GM13976 (cell line): ENCODE measurements around the gene EGFL6.

Source experiments
- DNase-seq: peaks from one replicate; pipeline ENCODE4 v3.0.0; 2012; ENCODE audit warnings: low spot score
- in situ Hi-C: fragments of 300-500 bp; cut with MboI; formaldehyde crosslinking; loops from one replicate; pipeline ENCODE4 v1.12.0; 2022; ENCODE audit warnings: low sequenced_read_pairs, mixed read lengths, inconsistent platforms; ENCODE audit not compliant: unreplicated experiment
- TF ChIP-seq, protein P1 (sequence below): IDR thresholded peaks from 2 replicates; pipeline ENCODE4 v1.5.1; 2012; ENCODE audit warnings: borderline replicate concordance, mild to moderate bottlenecking; ENCODE audit not compliant: insufficient read depth; ENCODE audit errors: extremely low read depth, missing control alignments, control extremely low read depth

EGFL6 gene

DNA sequence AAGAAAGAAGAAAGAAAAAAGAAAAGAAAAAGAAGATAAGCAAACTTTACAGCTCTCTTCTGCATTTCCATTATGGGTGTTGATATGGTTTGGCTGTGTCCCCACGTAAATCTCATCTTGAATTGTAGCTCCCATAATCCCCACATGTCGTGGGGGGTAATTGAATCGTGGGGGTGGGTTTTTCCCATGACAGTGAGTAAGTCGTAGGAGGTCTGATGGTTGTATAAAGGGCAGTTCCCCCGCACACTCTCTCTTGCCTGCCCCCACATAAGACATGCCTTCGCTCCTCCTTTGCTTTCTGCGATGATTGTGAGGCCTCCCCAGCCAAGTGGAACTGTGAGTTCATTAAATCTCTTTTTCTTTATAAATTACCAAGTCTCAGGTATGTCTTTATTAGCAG, 112.2 kb downstream of the EGFL6 start:
- no peak for DNase-seq
- TF ChIP-seq, protein P1, sequence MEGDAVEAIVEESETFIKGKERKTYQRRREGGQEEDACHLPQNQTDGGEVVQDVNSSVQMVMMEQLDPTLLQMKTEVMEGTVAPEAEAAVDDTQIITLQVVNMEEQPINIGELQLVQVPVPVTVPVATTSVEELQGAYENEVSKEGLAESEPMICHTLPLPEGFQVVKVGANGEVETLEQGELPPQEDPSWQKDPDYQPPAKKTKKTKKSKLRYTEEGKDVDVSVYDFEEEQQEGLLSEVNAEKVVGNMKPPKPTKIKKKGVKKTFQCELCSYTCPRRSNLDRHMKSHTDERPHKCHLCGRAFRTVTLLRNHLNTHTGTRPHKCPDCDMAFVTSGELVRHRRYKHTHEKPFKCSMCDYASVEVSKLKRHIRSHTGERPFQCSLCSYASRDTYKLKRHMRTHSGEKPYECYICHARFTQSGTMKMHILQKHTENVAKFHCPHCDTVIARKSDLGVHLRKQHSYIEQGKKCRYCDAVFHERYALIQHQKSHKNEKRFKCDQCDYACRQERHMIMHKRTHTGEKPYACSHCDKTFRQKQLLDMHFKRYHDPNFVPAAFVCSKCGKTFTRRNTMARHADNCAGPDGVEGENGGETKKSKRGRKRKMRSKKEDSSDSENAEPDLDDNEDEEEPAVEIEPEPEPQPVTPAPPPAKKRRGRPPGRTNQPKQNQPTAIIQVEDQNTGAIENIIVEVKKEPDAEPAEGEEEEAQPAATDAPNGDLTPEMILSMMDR: no peak
- in situ Hi-C loops: no loop called here
